ENCODE results near the gene CNGB1.
"Not testable (repeated sequence)": the region's sequence is repeated elsewhere in the genome, so short reads cannot be mapped to it uniquely, and the experiment has no call there.

CNGB1 gene

DNA sequence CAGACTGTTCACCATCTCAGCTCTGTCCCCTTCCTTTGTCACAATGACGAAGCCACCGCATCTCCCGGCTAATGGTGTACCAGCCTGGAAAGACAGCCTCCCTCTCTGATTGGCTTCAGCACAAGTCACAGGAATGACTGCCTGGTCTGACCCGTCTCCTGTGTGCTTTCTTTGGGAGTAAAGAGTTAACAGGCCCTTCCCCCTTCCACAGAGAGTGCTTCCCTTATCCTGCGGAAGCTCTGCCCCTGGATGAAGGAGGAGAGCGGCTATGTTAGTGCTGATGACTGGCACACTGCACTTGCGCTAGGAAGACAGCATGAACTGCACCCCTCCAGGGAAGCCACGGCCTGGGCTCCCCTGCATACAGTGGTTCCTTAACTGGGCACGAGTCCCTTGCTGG, 41.6 kb upstream of the CNGB1 start:
- H3K4me1 ChIP-seq (ENCODE audit: control insufficient read depth in 1 of 2, insufficient read depth in 1 of 2, low read depth in 1 of 2, low read length in 1 of 2): no peaks in the 10 kb centered on the region
- no peaks in the 10 kb centered on the region for H3K9me3 ChIP-seq
- no peaks in the 10 kb centered on the region for H3K27me3 ChIP-seq
- peaks cover 80% of the 10 kb centered on the region for H3K36me3 ChIP-seq
- TF ChIP-seq, protein P1, sequence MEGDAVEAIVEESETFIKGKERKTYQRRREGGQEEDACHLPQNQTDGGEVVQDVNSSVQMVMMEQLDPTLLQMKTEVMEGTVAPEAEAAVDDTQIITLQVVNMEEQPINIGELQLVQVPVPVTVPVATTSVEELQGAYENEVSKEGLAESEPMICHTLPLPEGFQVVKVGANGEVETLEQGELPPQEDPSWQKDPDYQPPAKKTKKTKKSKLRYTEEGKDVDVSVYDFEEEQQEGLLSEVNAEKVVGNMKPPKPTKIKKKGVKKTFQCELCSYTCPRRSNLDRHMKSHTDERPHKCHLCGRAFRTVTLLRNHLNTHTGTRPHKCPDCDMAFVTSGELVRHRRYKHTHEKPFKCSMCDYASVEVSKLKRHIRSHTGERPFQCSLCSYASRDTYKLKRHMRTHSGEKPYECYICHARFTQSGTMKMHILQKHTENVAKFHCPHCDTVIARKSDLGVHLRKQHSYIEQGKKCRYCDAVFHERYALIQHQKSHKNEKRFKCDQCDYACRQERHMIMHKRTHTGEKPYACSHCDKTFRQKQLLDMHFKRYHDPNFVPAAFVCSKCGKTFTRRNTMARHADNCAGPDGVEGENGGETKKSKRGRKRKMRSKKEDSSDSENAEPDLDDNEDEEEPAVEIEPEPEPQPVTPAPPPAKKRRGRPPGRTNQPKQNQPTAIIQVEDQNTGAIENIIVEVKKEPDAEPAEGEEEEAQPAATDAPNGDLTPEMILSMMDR (IDR thresholded peaks at IDR 0.05): no peak
- H3K27ac ChIP-seq: no peak overlapping the region
- H3K4me3 ChIP-seq (ENCODE audit: low read depth in 1 of 2, low read length in 1 of 2): no peak overlapping the region

DNA sequence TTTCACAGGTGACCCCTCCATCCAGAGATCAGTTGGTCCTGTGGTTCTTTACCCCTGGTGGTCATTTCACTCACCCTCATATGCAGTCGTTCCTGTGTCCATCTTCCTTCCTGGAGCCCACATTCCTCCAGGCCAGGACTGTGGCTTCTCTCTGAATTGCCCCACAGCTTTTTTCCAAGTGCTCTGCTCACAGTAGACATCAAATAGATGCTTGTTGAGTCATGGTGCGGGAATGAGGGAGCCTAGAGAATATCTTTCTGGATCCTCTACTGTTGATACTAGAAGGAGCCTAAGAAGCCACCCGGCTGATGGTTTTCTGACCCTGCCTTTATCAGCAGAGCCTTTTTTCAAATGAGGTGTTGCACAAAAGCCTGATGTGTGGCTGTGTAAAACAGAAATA, 40.7 kb upstream of the CNGB1 start:
- Histone ChIP-seq H3K27me3 (no peaks in the 10 kb centered on the region), H3K27ac (no peak overlapping the region), H3K9me3 (no peaks in the 10 kb centered on the region), H3K4me1 (ENCODE audit: control insufficient read depth in 1 of 2, insufficient read depth in 1 of 2, low read depth in 1 of 2, low read length in 1 of 2) (no peaks in the 10 kb centered on the region), H3K36me3 (peaks cover 74% of the 10 kb centered on the region), H3K4me3 (ENCODE audit: low read depth in 1 of 2, low read length in 1 of 2) (no peak overlapping the region)
- TF ChIP-seq, protein P1 (IDR thresholded peaks at IDR 0.05): no peak

DNA sequence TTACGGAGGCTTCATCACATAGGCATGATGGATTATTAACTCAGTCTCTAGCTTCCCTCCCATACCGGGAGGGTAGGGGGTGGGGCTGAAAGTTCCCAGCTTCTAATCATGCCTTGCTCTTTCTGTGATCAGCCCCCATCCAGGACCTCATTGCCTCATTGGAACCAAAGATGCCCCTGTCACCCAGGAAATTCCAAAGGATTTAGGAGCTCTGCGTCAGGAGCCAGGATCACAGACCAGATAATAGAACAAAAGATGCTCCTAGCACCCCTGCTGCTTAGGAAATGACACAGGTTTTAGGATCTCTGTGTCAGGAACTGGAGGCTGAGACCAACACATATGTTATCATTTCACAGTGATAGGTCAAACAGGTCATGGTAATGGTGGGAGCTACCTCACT, 40.0 kb upstream of the CNGB1 start:
- H3K36me3 ChIP-seq: peaks cover 66% of the 10 kb centered on the region
- no peaks in the 10 kb centered on the region for H3K27me3 ChIP-seq
- H3K4me3 ChIP-seq (ENCODE audit: low read depth in 1 of 2, low read length in 1 of 2): no peak overlapping the region
- no peaks in the 10 kb centered on the region for H3K9me3 ChIP-seq
- no peak overlapping the region for H3K27ac ChIP-seq
- no peaks in the 10 kb centered on the region for H3K4me1 ChIP-seq (ENCODE audit: control insufficient read depth in 1 of 2, insufficient read depth in 1 of 2, low read depth in 1 of 2, low read length in 1 of 2)
- TF ChIP-seq, protein P1 (IDR thresholded peaks at IDR 0.05): no peak

DNA sequence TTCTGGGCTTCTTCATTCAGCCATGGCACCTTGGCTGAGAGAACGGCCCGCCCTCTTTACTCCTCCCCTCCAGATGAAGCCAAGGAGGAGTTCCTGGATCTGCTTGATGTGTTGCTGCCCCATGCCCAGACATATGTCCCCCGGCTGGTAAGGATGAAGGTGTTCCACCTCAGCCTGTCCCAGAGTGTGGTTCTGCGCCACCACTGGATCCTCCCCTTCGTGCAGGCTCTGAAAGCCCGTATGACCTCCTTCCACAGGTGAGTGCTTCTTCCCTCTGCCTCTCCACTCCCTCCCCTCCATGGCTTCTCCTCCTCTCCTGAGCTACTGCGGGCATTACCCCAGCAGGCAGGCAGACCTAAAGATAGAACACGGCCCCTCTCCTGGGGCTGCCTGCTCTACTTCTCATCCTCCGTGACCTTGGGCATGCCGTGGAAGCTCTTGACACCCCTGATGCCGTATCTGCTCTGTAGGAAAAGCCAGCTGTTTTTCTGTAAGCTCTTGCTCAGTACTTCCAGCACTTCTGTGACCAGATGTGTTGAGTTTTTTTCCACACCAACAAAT, 39.0 kb upstream of the CNGB1 start:
- TF ChIP-seq, protein P1 (IDR thresholded peaks at IDR 0.05): no peak
- Histone ChIP-seq H3K4me1 (ENCODE audit: control insufficient read depth in 1 of 2, insufficient read depth in 1 of 2, low read depth in 1 of 2, low read length in 1 of 2) (no peaks in the 10 kb centered on the region), H3K27ac (no peak overlapping the region), H3K36me3 (peaks cover 58% of the 10 kb centered on the region), H3K4me3 (ENCODE audit: low read depth in 1 of 2, low read length in 1 of 2) (no peak overlapping the region), H3K27me3 (no peaks in the 10 kb centered on the region), H3K9me3 (no peaks in the 10 kb centered on the region)

DNA sequence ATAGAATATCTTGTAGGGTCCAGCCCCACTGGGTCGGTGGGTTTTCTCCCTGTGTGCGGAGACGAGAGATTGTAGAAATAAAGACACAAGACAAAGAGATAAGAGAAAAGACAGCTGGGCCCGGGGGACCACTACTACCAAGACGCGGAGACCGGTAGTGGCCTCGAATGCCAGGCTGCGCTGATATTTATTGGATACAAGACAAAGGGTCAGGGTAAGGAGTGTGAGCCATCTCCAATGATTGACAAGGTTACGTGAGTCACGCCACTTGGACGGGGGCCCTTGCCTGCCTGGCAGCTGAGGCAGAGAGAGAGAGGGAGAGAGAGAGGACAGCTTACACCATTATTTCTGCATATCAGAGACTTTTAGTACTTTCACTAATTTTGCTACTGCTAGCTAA, 33.8 kb upstream of the CNGB1 start:
- not testable (repeated sequence) for H3K27me3 ChIP-seq; H3K9me3 ChIP-seq; H3K27ac ChIP-seq; H3K4me3 ChIP-seq (ENCODE audit: low read depth in 1 of 2, low read length in 1 of 2)
- H3K36me3 ChIP-seq: peaks cover 31% of the 10 kb centered on the region
- peaks cover 10 to 14% of the 10 kb centered on the region in 2 experiments for H3K4me1 ChIP-seq (ENCODE audit: control insufficient read depth in 1 of 2, insufficient read depth in 1 of 2, low read depth in 1 of 2, low read length in 1 of 2)

DNA sequence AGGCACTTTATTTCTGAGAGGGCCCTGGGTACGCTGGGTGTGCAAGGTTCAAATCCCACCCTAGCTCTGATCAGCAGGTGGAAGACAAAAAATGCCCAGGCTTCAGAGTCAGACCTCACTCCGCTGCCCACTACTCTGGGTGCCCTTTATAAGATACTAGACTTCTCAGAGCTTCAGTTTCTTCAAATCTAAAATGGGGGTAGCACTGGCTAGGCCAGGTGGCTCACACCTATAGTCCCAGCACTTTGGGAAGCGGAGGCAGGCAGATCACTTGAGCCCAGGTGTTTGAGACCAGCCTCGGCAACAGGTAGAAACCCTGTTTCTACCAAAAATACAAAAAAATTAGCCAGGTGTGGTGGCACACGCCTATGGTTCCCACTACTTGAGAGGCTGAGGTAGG, 32.0 kb upstream of the CNGB1 start:
- no peak overlapping the region for H3K4me3 ChIP-seq (ENCODE audit: low read depth in 1 of 2, low read length in 1 of 2)
- no peaks in the 10 kb centered on the region for H3K27me3 ChIP-seq
- no peaks in the 10 kb centered on the region for H3K9me3 ChIP-seq

More for the DNA sequence above, 32.0 kb upstream of the CNGB1 start:
- Histone ChIP-seq H3K27ac (no peak overlapping the region), H3K36me3 (peaks cover 31% of the 10 kb centered on the region), H3K4me1 (ENCODE audit: control insufficient read depth in 1 of 2, insufficient read depth in 1 of 2, low read depth in 1 of 2, low read length in 1 of 2) (peaks cover 28 to 32% of the 10 kb centered on the region in 2 experiments)
- TF ChIP-seq, protein P1 (IDR thresholded peaks at IDR 0.05): no peak
